ENCODE data around the gene AMELX.
A peak's percentile ranks its signal among the peaks of the same experiment; 100 is the strongest.

Gene AMELX

DNA sequence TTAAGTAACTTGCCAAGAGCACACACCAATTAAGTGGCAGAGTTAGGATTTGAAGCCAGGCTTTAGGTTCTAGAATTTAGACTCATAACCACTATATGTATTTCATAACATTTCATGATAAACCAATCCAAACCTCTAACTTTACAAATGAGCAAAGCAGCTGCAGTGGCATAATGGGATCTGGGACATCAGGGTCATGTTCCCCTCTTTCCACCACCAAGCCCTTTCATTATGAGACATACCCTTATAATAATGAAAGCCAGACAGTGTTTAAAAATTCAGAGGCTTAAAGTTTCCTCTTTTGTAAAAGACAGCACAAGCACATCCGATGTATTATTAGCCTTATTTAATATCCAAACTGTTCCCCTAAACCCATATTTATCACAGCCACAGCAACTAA lies 28.3 kb upstream of the AMELX start:
- TF ChIP-seq, protein P1, sequence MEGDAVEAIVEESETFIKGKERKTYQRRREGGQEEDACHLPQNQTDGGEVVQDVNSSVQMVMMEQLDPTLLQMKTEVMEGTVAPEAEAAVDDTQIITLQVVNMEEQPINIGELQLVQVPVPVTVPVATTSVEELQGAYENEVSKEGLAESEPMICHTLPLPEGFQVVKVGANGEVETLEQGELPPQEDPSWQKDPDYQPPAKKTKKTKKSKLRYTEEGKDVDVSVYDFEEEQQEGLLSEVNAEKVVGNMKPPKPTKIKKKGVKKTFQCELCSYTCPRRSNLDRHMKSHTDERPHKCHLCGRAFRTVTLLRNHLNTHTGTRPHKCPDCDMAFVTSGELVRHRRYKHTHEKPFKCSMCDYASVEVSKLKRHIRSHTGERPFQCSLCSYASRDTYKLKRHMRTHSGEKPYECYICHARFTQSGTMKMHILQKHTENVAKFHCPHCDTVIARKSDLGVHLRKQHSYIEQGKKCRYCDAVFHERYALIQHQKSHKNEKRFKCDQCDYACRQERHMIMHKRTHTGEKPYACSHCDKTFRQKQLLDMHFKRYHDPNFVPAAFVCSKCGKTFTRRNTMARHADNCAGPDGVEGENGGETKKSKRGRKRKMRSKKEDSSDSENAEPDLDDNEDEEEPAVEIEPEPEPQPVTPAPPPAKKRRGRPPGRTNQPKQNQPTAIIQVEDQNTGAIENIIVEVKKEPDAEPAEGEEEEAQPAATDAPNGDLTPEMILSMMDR (IDR thresholded peaks at IDR 0.05; ENCODE audit: low read depth, low read length) = no peak
- DNase-seq (ENCODE audit: low read depth in 2 of 2) = no peak
- H3K4me3 ChIP-seq (replicated peaks in 1 of 2; ENCODE audit: low read depth in 2 of 2, low read length in 2 of 2) = no peak overlapping the region

DNA sequence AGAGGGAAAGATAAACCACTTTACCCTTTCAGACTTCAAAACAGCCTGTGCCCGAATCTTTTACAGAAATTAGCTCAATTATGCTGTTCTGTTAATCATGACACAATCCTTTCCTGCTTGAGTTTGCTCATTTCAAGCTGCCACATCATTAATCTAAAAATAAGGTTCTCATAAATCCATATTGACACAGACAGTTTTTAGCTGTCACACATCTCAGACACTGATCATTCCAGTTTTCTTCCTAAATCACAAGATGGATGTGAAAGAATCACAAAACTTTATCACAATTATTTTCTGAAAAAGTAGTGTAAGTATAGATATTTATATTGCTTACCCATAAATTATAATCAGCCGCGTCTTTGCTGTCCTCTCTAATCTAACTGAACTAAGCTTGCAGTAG lies 27.9 kb upstream of the AMELX start:
- TF ChIP-seq, protein P1 (IDR thresholded peaks at IDR 0.05; ENCODE audit: low read depth, low read length) = no peak
- no peak overlapping the region for H3K4me3 ChIP-seq (replicated peaks in 1 of 2; ENCODE audit: low read depth in 2 of 2, low read length in 2 of 2)

DNA sequence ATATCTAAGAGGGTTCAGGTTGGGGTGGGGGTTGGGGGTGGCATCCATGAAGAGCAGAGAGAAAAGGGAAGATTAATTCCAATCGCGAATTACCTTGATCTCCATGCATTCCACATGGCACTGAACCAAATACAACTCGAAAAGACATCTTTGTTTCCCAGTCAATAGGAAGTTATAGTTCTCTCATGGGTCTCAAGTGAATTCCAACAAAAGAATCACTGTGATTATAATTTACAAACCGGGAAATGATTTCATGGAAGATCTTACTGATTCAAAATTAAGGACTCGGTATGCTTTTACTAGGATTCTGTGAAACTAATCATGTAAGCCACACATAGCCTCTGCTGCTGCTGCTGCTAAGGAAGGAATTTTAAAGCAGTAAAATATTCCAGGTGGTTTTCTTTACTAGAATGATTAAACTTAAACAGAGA lies 26.6 kb upstream of the AMELX start:
- DNase-seq (ENCODE audit: low read depth in 2 of 2) = no peak
- no peak overlapping the region for H3K4me3 ChIP-seq (replicated peaks in 1 of 2; ENCODE audit: low read depth in 2 of 2, low read length in 2 of 2)
- TF ChIP-seq, protein P1 (IDR thresholded peaks at IDR 0.05; ENCODE audit: low read depth, low read length) = no peak

More for the DNA sequence above, 27.9 kb upstream of the AMELX start:
- no peak for DNase-seq (ENCODE audit: low read depth in 2 of 2)

DNA sequence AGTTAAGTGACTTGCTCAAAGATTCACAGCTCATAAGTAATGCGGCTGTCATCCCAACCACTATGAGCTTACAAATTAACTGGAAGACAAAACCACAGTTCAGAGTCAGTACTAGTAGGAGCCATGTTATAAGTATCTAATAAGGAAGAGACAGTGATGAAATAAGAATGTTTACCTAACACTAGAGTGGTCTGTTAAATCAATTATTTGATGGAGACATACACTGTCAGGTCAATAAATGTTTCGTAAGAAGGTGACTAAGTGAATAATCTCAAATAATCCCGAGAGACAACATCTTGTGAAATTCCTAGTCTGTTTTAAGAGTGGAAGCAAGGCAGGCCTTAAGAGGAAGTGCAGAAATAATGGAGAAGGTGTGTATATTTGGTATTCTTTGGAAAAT lies 25.8 kb upstream of the AMELX start:
- TF ChIP-seq, protein P1 (IDR thresholded peaks at IDR 0.05; ENCODE audit: low read depth, low read length) = no peak
- peak; percentile 23 to 60 for DNase-seq (ENCODE audit: low read depth in 2 of 2)
- H3K4me3 ChIP-seq (replicated peaks in 1 of 2; ENCODE audit: low read depth in 2 of 2, low read length in 2 of 2) = no peak overlapping the region

DNA sequence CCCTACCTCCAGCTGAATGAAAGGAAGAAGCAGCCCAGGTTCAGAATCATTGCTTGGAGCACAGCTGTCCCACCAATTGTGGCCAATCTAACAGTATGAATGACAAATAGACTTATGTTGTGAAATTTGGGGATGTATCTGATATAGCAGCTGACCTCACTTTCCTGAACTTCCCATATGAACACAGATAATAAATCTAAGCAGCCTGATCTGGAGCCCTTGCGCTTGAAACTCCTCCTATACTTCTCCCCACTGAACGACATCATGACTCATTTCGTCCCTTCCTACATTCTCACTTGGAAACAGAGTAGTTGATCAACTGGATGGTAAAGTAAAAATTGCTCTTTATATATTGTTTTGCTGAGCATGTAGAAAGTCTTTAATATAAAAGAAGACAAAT lies 24.2 kb upstream of the AMELX start:
- DNase-seq (ENCODE audit: low read depth in 2 of 2) = no peak
- TF ChIP-seq, protein P1 (IDR thresholded peaks at IDR 0.05; ENCODE audit: low read depth, low read length) = no peak

DNA sequence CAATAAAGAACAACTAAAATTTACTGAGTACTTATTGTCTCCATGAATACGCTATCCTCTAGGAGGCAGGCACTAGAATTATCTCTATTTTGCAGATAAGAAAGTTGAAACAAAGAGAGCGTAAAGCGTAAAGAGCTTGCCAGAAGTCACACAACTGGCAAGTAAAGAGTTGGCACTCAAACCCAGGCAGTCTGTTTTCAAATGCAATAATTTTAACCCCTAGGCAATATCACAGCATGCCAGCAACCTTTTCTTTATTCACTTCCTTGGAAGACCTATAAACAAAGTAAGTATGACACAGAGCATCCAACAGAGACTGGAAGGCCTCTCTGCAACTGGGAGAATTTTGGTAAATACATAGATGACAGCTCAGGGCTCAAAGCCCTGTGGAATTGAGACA lies 23.2 kb upstream of the AMELX start:
- TF ChIP-seq, protein P1 (IDR thresholded peaks at IDR 0.05; ENCODE audit: low read depth, low read length) = no peak
- no peak overlapping the region for H3K4me3 ChIP-seq (replicated peaks in 1 of 2; ENCODE audit: low read depth in 2 of 2, low read length in 2 of 2)
- peak in 1 of 2 donors; percentile 43 for DNase-seq (ENCODE audit: low read depth in 2 of 2)

More for the DNA sequence above, 24.2 kb upstream of the AMELX start:
- no peak overlapping the region for H3K4me3 ChIP-seq (replicated peaks in 1 of 2; ENCODE audit: low read depth in 2 of 2, low read length in 2 of 2)

DNA sequence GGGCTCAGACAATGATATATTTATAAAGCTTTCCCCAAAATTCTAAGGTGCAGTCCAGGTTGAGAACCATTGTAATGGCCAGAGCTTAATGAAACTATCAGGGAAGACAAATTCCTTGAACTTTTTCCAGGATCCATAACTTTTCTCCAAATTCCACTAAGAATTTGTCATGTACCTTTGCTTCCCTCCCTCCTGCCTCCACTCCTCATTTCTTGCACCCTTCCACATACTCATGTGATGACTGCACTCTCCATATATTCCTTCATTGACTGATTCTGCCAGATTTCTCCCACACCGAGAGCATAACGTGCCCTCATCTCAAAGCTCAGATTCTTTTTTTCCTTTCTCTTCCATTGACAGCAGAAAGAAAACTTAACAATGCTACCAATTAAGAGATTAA lies 20.9 kb upstream of the AMELX start:
- TF ChIP-seq, protein P1 (IDR thresholded peaks at IDR 0.05; ENCODE audit: low read depth, low read length) = no peak
- no peak overlapping the region for H3K4me3 ChIP-seq (replicated peaks in 1 of 2; ENCODE audit: low read depth in 2 of 2, low read length in 2 of 2)
- no peak for DNase-seq (ENCODE audit: low read depth in 2 of 2)
